K562 (cell line): ENCODE measurements around the gene NUP107. TPM values are rescaled to one million over a fixed set of nuclear protein-coding genes. Genes with fewer than 3 reads are reported as not detected.

Experiments
- BHLHE40 ChIP-seq: IDR thresholded peaks from 2 replicates; pipeline ENCODE4 v1.6.1; 2011; ENCODE audit warnings: low read length, improper control_type of control experiment
- ELF2 ChIP-seq: fragments of 250-450 bp; sonication (Bioruptor Pico); IDR thresholded peaks from 2 replicates; pipeline ENCODE4 v1.5.0; 2021; ENCODE audit warnings: mild to moderate bottlenecking
- HEY1 ChIP-seq: fragments of 250-450 bp; sonication (Bioruptor Pico); IDR thresholded peaks from 2 replicates; pipeline ENCODE4 v1.5.0; 2020; ENCODE audit warnings: mild to moderate bottlenecking, moderate library complexity, borderline replicate concordance
- MEIS2 ChIP-seq: fragments of 450-650 bp; IDR thresholded peaks from 2 replicates; pipeline ENCODE4 v1.6.1; 2014; ENCODE audit warnings: mild to moderate bottlenecking; ENCODE audit not compliant: partially characterized antibody
- NFE2L1 ChIP-seq: fragments of 450-650 bp; IDR thresholded peaks from 2 replicates; pipeline ENCODE4 v1.6.1; 2016; ENCODE audit warnings: missing genetic modification characterization, low read depth, mild to moderate bottlenecking, missing compliant biosample characterization, moderate library complexity, borderline replicate concordance
- ZKSCAN3 ChIP-seq: fragments of 250-450 bp; sonication (Bioruptor Pico); IDR thresholded peaks from 2 replicates; pipeline ENCODE4 v1.4.0; 2020
- ZNF445 ChIP-seq: fragments of 250-450 bp; sonication (Bioruptor Pico); IDR thresholded peaks from 2 replicates; pipeline ENCODE4 v1.4.0; 2020; ENCODE audit warnings: low read depth, mild to moderate bottlenecking, moderate library complexity
- polyA plus RNA-seq, 8 experiments: library from polyadenylated mRNA; depleted of rRNA in 4 of 8; stranded (reverse) in 5 of 8; unstranded in 3 of 8; fragments of >200 nt; fragmentation: Nextera tagmentation in 2 of 8; fragmentation: Illumina TruSeq in 1 of 8; extraction: Ambion mirVana in 2 of 8; extraction: Trizol in 1 of 8; gene quantifications; 2 replicates each; pipeline versions ENCODE4 v1.2.1 to v1.2.3, GENCODE V29; 2011 to 2014; ENCODE audit warnings: inconsistent platforms in 1 of 8, missing spikeins in 1 of 8
- total RNA-seq, 7 experiments: library from RNA; depleted of rRNA in 6 of 7; stranded (reverse); fragments of >200 nt in 6 of 7; fragmentation: Illumina TruSeq in 2 of 7; extraction: Trizol in 2 of 7; gene quantifications; 2 replicates each; pipeline versions ENCODE4 v1.2.1 to v1.2.3, GENCODE V29; 2011 to 2021; ENCODE audit warnings: low replicate concordance in 1 of 7
- TF ChIP-seq, protein P1 (sequence below), 2 experiments: fragments of 450-650 bp; formaldehyde crosslinking in 1 of 2; IDR thresholded peaks; 2 replicates each; pipeline versions ENCODE4 v1.4.0 to v1.6.1; 2014 to 2020; ENCODE audit warnings: mild to moderate bottlenecking in 2 of 2, borderline replicate concordance in 1 of 2, low read depth in 1 of 2
- TF ChIP-seq, protein P2 (sequence below): fragments of 250-450 bp; sonication (Bioruptor Pico); IDR thresholded peaks from 2 replicates; pipeline ENCODE4 v1.8.0; 2022; ENCODE audit warnings: inconsistent platforms
- TF ChIP-seq, protein P3 (sequence below): fragments of 450-650 bp; IDR thresholded peaks from 2 replicates; pipeline ENCODE4 v1.6.1; 2017; ENCODE audit warnings: antibody characterized with exemption, mild to moderate bottlenecking
- TF ChIP-seq, protein P4 (sequence below): fragments of 250-450 bp; sonication (Bioruptor Pico); IDR thresholded peaks from 2 replicates; pipeline ENCODE4 v1.8.0; 2021; ENCODE audit warnings: moderate library complexity, mild to moderate bottlenecking, inconsistent platforms

The NUP107 gene
- total and polyA plus RNA-seq, 9 of the 15 experiments (the other 6 are each of a cell fraction or from before 2014, with no cell fraction given) = 129 to 277 (median 199) TPM

DNA sequence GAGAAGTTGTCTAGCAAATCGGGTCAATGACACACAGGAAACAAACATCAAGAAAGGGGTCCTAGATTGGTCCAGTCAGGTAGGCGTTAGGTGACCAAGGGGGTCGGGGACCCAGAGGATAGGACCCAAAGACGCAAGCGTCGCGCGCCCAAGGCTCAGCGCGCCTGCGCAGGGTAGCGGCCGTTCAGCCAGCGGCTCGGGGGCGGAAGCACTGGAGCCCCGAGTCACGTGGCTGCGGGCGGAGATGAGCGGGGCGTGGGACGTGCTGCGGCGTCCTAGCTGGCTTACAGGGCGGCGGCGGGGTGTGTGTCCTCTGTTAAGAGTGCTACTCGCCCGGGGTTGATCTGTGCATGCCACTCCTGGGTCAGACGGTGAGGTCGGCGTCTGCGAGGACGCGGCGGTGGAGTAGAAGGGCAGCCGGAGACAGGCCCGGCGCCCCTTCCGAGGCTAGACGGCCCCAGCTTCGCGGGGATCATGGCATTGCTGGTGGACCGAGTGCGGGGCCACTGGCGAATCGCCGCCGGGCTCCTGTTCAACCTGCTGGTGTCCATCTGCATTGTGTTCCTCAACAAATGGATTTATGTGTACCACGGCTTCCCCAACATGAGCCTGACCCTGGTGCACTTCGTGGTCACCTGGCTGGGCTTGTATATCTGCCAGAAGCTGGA is 59.3 kb downstream of the NUP107 start, which contains the start of gene SLC35E3 (continued):
- peak; percentile 51; the same call in 1 of the 2 replicates for TF ChIP-seq ELF2
- TF ChIP-seq, protein P1, sequence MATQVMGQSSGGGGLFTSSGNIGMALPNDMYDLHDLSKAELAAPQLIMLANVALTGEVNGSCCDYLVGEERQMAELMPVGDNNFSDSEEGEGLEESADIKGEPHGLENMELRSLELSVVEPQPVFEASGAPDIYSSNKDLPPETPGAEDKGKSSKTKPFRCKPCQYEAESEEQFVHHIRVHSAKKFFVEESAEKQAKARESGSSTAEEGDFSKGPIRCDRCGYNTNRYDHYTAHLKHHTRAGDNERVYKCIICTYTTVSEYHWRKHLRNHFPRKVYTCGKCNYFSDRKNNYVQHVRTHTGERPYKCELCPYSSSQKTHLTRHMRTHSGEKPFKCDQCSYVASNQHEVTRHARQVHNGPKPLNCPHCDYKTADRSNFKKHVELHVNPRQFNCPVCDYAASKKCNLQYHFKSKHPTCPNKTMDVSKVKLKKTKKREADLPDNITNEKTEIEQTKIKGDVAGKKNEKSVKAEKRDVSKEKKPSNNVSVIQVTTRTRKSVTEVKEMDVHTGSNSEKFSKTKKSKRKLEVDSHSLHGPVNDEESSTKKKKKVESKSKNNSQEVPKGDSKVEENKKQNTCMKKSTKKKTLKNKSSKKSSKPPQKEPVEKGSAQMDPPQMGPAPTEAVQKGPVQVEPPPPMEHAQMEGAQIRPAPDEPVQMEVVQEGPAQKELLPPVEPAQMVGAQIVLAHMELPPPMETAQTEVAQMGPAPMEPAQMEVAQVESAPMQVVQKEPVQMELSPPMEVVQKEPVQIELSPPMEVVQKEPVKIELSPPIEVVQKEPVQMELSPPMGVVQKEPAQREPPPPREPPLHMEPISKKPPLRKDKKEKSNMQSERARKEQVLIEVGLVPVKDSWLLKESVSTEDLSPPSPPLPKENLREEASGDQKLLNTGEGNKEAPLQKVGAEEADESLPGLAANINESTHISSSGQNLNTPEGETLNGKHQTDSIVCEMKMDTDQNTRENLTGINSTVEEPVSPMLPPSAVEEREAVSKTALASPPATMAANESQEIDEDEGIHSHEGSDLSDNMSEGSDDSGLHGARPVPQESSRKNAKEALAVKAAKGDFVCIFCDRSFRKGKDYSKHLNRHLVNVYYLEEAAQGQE (IDR thresholded peaks at IDR 0.05; ENCODE audit: borderline replicate concordance) = peak; percentile 75
- TF ChIP-seq, protein P1 (CRISPR knock-in tag; IDR thresholded peaks at IDR 0.05; ENCODE audit: low read depth) = peak; percentile 29; the same call in 1 of the 2 replicates
- no peak for TF ChIP-seq NFE2L1 (tag)
- TF ChIP-seq HEY1 (CRISPR knock-in tag) = no peak
- no peak for TF ChIP-seq ZKSCAN3
- TF ChIP-seq, protein P2, sequence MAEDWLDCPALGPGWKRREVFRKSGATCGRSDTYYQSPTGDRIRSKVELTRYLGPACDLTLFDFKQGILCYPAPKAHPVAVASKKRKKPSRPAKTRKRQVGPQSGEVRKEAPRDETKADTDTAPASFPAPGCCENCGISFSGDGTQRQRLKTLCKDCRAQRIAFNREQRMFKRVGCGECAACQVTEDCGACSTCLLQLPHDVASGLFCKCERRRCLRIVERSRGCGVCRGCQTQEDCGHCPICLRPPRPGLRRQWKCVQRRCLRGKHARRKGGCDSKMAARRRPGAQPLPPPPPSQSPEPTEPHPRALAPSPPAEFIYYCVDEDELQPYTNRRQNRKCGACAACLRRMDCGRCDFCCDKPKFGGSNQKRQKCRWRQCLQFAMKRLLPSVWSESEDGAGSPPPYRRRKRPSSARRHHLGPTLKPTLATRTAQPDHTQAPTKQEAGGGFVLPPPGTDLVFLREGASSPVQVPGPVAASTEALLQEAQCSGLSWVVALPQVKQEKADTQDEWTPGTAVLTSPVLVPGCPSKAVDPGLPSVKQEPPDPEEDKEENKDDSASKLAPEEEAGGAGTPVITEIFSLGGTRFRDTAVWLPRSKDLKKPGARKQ = no peak
- TF ChIP-seq, protein P3, sequence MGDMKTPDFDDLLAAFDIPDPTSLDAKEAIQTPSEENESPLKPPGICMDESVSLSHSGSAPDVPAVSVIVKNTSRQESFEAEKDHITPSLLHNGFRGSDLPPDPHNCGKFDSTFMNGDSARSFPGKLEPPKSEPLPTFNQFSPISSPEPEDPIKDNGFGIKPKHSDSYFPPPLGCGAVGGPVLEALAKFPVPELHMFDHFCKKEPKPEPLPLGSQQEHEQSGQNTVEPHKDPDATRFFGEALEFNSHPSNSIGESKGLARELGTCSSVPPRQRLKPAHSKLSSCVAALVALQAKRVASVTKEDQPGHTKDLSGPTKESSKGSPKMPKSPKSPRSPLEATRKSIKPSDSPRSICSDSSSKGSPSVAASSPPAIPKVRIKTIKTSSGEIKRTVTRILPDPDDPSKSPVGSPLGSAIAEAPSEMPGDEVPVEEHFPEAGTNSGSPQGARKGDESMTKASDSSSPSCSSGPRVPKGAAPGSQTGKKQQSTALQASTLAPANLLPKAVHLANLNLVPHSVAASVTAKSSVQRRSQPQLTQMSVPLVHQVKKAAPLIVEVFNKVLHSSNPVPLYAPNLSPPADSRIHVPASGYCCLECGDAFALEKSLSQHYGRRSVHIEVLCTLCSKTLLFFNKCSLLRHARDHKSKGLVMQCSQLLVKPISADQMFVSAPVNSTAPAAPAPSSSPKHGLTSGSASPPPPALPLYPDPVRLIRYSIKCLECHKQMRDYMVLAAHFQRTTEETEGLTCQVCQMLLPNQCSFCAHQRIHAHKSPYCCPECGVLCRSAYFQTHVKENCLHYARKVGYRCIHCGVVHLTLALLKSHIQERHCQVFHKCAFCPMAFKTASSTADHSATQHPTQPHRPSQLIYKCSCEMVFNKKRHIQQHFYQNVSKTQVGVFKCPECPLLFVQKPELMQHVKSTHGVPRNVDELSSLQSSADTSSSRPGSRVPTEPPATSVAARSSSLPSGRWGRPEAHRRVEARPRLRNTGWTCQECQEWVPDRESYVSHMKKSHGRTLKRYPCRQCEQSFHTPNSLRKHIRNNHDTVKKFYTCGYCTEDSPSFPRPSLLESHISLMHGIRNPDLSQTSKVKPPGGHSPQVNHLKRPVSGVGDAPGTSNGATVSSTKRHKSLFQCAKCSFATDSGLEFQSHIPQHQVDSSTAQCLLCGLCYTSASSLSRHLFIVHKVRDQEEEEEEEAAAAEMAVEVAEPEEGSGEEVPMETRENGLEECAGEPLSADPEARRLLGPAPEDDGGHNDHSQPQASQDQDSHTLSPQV = no peak; the same call in 1 of the 2 replicates
- TF ChIP-seq MEIS2 = peak; percentile 84
- TF ChIP-seq ZNF445 (CRISPR knock-in tag) = no peak
- TF ChIP-seq, protein P4, sequence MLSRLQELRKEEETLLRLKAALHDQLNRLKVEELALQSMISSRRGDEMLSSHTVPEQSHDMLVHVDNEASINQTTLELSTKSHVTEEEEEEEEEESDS (CRISPR knock-in tag) = no peak
- peak; percentile 89 for TF ChIP-seq BHLHE40
